ENCODE data around the gene ZBTB16.

- TF ChIP-seq, protein P1, sequence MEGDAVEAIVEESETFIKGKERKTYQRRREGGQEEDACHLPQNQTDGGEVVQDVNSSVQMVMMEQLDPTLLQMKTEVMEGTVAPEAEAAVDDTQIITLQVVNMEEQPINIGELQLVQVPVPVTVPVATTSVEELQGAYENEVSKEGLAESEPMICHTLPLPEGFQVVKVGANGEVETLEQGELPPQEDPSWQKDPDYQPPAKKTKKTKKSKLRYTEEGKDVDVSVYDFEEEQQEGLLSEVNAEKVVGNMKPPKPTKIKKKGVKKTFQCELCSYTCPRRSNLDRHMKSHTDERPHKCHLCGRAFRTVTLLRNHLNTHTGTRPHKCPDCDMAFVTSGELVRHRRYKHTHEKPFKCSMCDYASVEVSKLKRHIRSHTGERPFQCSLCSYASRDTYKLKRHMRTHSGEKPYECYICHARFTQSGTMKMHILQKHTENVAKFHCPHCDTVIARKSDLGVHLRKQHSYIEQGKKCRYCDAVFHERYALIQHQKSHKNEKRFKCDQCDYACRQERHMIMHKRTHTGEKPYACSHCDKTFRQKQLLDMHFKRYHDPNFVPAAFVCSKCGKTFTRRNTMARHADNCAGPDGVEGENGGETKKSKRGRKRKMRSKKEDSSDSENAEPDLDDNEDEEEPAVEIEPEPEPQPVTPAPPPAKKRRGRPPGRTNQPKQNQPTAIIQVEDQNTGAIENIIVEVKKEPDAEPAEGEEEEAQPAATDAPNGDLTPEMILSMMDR (IDR thresholded peaks at IDR 0.05), result no peak
- no peak for TF ChIP-seq POLR2A (IDR thresholded peaks at IDR 0.05)
Observed at GRCh38 chr11:114063149-114063828, 3.8 kb downstream of the ZBTB16 start.

All from esophagus squamous epithelium (tissue), 4 donors.